HG03039 (cell line): ENCODE results near the gene SLC35D2.

Experiments
- ATAC-seq: cut with Tn5 transposase; IDR thresholded peaks from one replicate; pipeline ENCODE4 v1.9.1; 2021; ENCODE audit warnings: mild to moderate bottlenecking, moderate library complexity; ENCODE audit not compliant: unreplicated experiment

Gene SLC35D2

GRCh38 chr9:96383165-96383942, at the start of gene SLC35D2:
Gene SLC35D2 (minus strand): TSS chr9:96383711. CDS start chr9:96383634, 77 bp downstream.
- ATAC-seq = no peak

GRCh38 chr9:96430377-96430776, 46.9 kb upstream of the SLC35D2 start:
- no peak for ATAC-seq

- no peak for ATAC-seq
Observed at GRCh38 chr9:96429732-96430131, 46.2 kb upstream of the SLC35D2 start.

GRCh38 chr9:96425500-96426169, 42.1 kb upstream of the SLC35D2 start:
- ATAC-seq = no peak

GRCh38 chr9:96423985-96424336, 40.5 kb upstream of the SLC35D2 start:
- ATAC-seq = no peak

- no peak for ATAC-seq
Observed at GRCh38 chr9:96423322-96423984, 39.9 kb upstream of the SLC35D2 start.

GRCh38 chr9:96420468-96421219, 37.1 kb upstream of the SLC35D2 start:
- no peak for ATAC-seq

- ATAC-seq = no peak
Observed at GRCh38 chr9:96419691-96419969, 36.1 kb upstream of the SLC35D2 start.

- peak; percentile 26 for ATAC-seq
Observed at GRCh38 chr9:96418920-96419690, 35.6 kb upstream of the SLC35D2 start.

- ATAC-seq = peak; percentile 65
Observed at GRCh38 chr9:96418083-96418919, 34.8 kb upstream of the SLC35D2 start, which contains the start of gene ZNF367. Gene ZNF367 (minus strand): TSS chr9:96418370. CDS start chr9:96418032, 338 bp downstream.

GRCh38 chr9:96417661-96418082, 34.2 kb upstream of the SLC35D2 start:
- ATAC-seq = peak; percentile 1

GRCh38 chr9:96417051-96417586, 33.6 kb upstream of the SLC35D2 start:
- ATAC-seq = peak; percentile 22

- ATAC-seq = no peak
Observed at GRCh38 chr9:96413302-96414221, 30.1 kb upstream of the SLC35D2 start.

- ATAC-seq = no peak
Observed at GRCh38 chr9:96412174-96412913, 28.8 kb upstream of the SLC35D2 start.

- ATAC-seq = no peak
Observed at GRCh38 chr9:96411129-96411838, 27.8 kb upstream of the SLC35D2 start.

- ATAC-seq = no peak
Observed at GRCh38 chr9:96408409-96409280, 25.1 kb upstream of the SLC35D2 start.
